Tibial nerve (tissue), 4 donors: Measurements from ENCODE around the gene STON2. TPM values are rescaled to one million over a fixed set of nuclear protein-coding genes. Genes with fewer than 3 reads are reported as not detected.

Experiments
- DNase-seq, 2 donors: peaks; one replicate each; pipeline ENCODE4 v3.0.0-alpha.2; 2019; ENCODE audit warnings: low spot score in 2 of 2
- H3K27ac ChIP-seq, 4 donors: fragments of 200-600 bp; sonication (generic) in 3 of 4; one replicate each; pipeline ENCODE4 v1.5.1; 2017 to 2019; ENCODE audit warnings: mild to moderate bottlenecking in 1 of 4
- H3K27me3 ChIP-seq, 2 donors: fragments of 200-600 bp; sonication (generic) in 1 of 2; one replicate each; pipeline versions ENCODE4 v1.5.1 to v1.6.0; 2017 to 2019
- H3K36me3 ChIP-seq, 3 donors: fragments of 200-600 bp; sonication (generic); one replicate each; pipeline ENCODE4 v1.5.1; 2018 to 2019
- H3K4me1 ChIP-seq, 4 donors: fragments of 200-600 bp; sonication (generic) in 3 of 4; one replicate each; pipeline ENCODE4 v1.5.1; 2017 to 2019
- H3K4me3 ChIP-seq, 4 donors: fragments of 200-600 bp; sonication (generic) in 3 of 4; one replicate each; pipeline ENCODE4 v1.5.1; 2017 to 2019; ENCODE audit warnings: mild to moderate bottlenecking in 1 of 4, moderate library complexity in 1 of 4
- H3K9me3 ChIP-seq, 4 donors: fragments of 200-600 bp; sonication (generic) in 3 of 4; one replicate each; pipeline ENCODE4 v1.5.1; 2017 to 2019
- EP300 ChIP-seq, 2 donors: sonication (generic); formaldehyde crosslinking; IDR thresholded peaks; one replicate each; pipeline ENCODE4 v1.6.1; 2017; ENCODE audit warnings: antibody characterized with exemption in 2 of 2, mild to moderate bottlenecking in 1 of 2
- POLR2A ChIP-seq, 2 donors: fragments of 450-650 bp; IDR thresholded peaks; one replicate each; pipeline ENCODE4 v1.6.1; 2017; ENCODE audit warnings: antibody characterized with exemption in 2 of 2, mild to moderate bottlenecking in 2 of 2, moderate library complexity in 2 of 2
- WGBS, 2 donors: methylation state at CpG; one replicate each; pipeline ENCODE4 v1.1.5; 2018; 5-methylcytosine and 5-hydroxymethylcytosine counted together
- total RNA-seq, 4 donors: library from RNA; depleted of rRNA; stranded (reverse); fragments of >200 nt; gene quantifications; one replicate each; pipeline ENCODE4 v1.1.0, GENCODE V29; 2016
- TF ChIP-seq, protein P1 (sequence below), 5 experiments: fragments of 200-600 bp in 3 of 5; fragments of 450-650 bp in 2 of 5; sonication (generic) in 3 of 5; IDR thresholded peaks; one replicate each; pipeline ENCODE4 v1.5.1; 2016 to 2019; ENCODE audit warnings: antibody characterized with exemption in 5 of 5, mild to moderate bottlenecking in 3 of 5, moderate library complexity in 2 of 5

Gene STON2
- total RNA-seq, 4 donors from 2014 or later, result 21.6 to 62.0 (median 34.7) TPM

- no peaks in the 10 kb centered on the region for H3K36me3 ChIP-seq
- no peaks in the 10 kb centered on the region for H3K9me3 ChIP-seq
- DNase-seq, result no peak
- no peak overlapping the region for H3K4me3 ChIP-seq
- WGBS, 2 donors, result 58 to 62% methylated on average over 2 of the region's 2 CpGs
- H3K4me1 ChIP-seq, result peaks cover 0 to 45% (median 9%) of the 10 kb centered on the region in 4 donors
- no peaks in the 10 kb centered on the region for H3K27me3 ChIP-seq
- TF ChIP-seq, protein P1, sequence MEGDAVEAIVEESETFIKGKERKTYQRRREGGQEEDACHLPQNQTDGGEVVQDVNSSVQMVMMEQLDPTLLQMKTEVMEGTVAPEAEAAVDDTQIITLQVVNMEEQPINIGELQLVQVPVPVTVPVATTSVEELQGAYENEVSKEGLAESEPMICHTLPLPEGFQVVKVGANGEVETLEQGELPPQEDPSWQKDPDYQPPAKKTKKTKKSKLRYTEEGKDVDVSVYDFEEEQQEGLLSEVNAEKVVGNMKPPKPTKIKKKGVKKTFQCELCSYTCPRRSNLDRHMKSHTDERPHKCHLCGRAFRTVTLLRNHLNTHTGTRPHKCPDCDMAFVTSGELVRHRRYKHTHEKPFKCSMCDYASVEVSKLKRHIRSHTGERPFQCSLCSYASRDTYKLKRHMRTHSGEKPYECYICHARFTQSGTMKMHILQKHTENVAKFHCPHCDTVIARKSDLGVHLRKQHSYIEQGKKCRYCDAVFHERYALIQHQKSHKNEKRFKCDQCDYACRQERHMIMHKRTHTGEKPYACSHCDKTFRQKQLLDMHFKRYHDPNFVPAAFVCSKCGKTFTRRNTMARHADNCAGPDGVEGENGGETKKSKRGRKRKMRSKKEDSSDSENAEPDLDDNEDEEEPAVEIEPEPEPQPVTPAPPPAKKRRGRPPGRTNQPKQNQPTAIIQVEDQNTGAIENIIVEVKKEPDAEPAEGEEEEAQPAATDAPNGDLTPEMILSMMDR (IDR thresholded peaks at IDR 0.05), result no peak
- TF ChIP-seq EP300 (IDR thresholded peaks at IDR 0.05), result no peak
- no peak for TF ChIP-seq POLR2A (IDR thresholded peaks at IDR 0.05)
- H3K27ac ChIP-seq, result peak overlapping the region in 1 of 4 donors; percentile 29
Observed at GRCh38 chr14:81272317-81272716, 127.8 kb downstream of the STON2 start.

DNA sequence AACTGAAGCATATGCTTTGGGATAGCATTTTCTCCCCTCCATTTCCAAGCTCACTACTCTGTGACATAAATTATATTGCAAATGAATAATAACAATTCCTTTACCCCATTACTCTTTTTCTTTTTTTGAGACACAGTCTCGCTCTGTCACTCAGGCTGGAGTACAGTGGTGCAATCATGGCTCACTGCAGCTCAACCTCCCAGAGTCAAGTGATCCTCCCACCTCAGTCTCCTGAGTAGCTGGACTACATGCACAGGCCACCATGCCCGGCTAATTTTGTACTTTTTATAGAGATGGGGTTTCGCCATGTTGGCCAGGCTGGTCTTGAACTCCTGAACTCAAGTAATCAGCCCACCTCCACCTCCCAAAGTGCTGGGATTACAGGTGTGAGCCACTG is 130.1 kb downstream of the STON2 start:
- TF ChIP-seq POLR2A (IDR thresholded peaks at IDR 0.05), result no peak
- TF ChIP-seq, protein P1 (IDR thresholded peaks at IDR 0.05), result no peak
- TF ChIP-seq EP300 (IDR thresholded peaks at IDR 0.05), result no peak
- H3K27me3 ChIP-seq, result no peaks in the 10 kb centered on the region
- H3K36me3 ChIP-seq, result no peaks in the 10 kb centered on the region
- H3K4me1 ChIP-seq, result peaks cover 0 to 40% (median 5%) of the 10 kb centered on the region in 4 donors
- H3K27ac ChIP-seq, result peak overlapping the region in 1 of 4 donors; percentile 15
- H3K4me3 ChIP-seq, result no peak overlapping the region
- 75 to 84% methylated on average over 3 of the region's 3 CpGs for WGBS, 2 donors
- H3K9me3 ChIP-seq, result no peaks in the 10 kb centered on the region
- DNase-seq, result no peak

- Histone ChIP-seq H3K27ac (peak overlapping the region in 1 of 4 donors; percentile 15), H3K4me3 (no peak overlapping the region), H3K36me3 (no peaks in the 10 kb centered on the region), H3K4me1 (peaks cover 0 to 35% (median 5%) of the 10 kb centered on the region in 4 donors), H3K9me3 (no peaks in the 10 kb centered on the region), H3K27me3 (no peaks in the 10 kb centered on the region)
- 44 to 45% methylated on average over 7 of the region's 7 CpGs for WGBS, 2 donors
- TF ChIP-seq EP300 (IDR thresholded peaks at IDR 0.05), result no peak
- TF ChIP-seq, protein P1 (IDR thresholded peaks at IDR 0.05), result peak; percentile 52 to 85 (median 80)
- TF ChIP-seq POLR2A (IDR thresholded peaks at IDR 0.05), result no peak
- DNase-seq, result peak in 1 of 2 donors; percentile 82
Observed at GRCh38 chr14:81269100-81269978, 130.8 kb downstream of the STON2 start.

GRCh38 chr14:81268016-81268416 is 132.1 kb downstream of the STON2 start:
- 61 to 64% methylated on average over 3 of the region's 3 CpGs for WGBS, 2 donors
- no peaks in the 10 kb centered on the region for H3K27me3 ChIP-seq
- no peak for DNase-seq

More at GRCh38 chr14:81268016-81268416, 132.1 kb downstream of the STON2 start:
- H3K27ac ChIP-seq, result no peak overlapping the region
- H3K36me3 ChIP-seq, result no peaks in the 10 kb centered on the region
- no peaks in the 10 kb centered on the region for H3K9me3 ChIP-seq
- H3K4me3 ChIP-seq, result no peak overlapping the region
- H3K4me1 ChIP-seq, result peaks cover 0 to 22% (median 5%) of the 10 kb centered on the region in 4 donors
- no peak for TF ChIP-seq EP300 (IDR thresholded peaks at IDR 0.05)
- no peak for TF ChIP-seq POLR2A (IDR thresholded peaks at IDR 0.05)
- TF ChIP-seq, protein P1 (IDR thresholded peaks at IDR 0.05), result no peak
